Activated T-cell treated with anti-CD3 and anti-CD28 coated beads, Interleukin-2, amount 50 U/mL, for 4 hours (primary cell): ENCODE measurements around the gene IPO13. TPM values are rescaled to one million over a fixed set of nuclear protein-coding genes. Genes with fewer than 3 reads are reported as not detected.
A peak's percentile ranks its signal among the peaks of the same experiment; 100 is the strongest.

Source experiments
- ATAC-seq, 2 donors: fragments of 200-7000 bp; cut with Tn5 transposase; one replicate each; pipeline ENCODE4 v1.10.0; 2021
- DNase-seq: peaks from one replicate; pipeline ENCODE4 v3.0.0-alpha.2; 2020
- H3K27me3 Mint-ChIP-seq: one replicate; pipeline ENCODE4 v1.8.0; 2021; ENCODE audit warnings: low read depth, mixed read lengths
- H3K36me3 Mint-ChIP-seq: one replicate; pipeline ENCODE4 v1.8.0; 2022; ENCODE audit warnings: mixed read lengths; ENCODE audit not compliant: insufficient read depth
- H3K4me1 Mint-ChIP-seq: one replicate; pipeline ENCODE4 v1.8.0; 2021; ENCODE audit warnings: low read depth, mixed read lengths
- H3K4me3 Mint-ChIP-seq: one replicate; pipeline ENCODE4 v1.8.0; 2021; ENCODE audit warnings: mild to moderate bottlenecking, moderate library complexity, mixed read lengths
- H3K9me3 Mint-ChIP-seq: one replicate; pipeline ENCODE4 v1.8.0; 2021; ENCODE audit warnings: mixed read lengths
- total RNA-seq, 3 donors: library from RNA; stranded (reverse); gene quantifications; one replicate each; pipeline ENCODE4 v1.2.1, GENCODE V29; 2021

Gene IPO13
- total RNA-seq, 3 donors from 2014 or later = 27.5 to 31.9 (median 28.2) TPM

DNA sequence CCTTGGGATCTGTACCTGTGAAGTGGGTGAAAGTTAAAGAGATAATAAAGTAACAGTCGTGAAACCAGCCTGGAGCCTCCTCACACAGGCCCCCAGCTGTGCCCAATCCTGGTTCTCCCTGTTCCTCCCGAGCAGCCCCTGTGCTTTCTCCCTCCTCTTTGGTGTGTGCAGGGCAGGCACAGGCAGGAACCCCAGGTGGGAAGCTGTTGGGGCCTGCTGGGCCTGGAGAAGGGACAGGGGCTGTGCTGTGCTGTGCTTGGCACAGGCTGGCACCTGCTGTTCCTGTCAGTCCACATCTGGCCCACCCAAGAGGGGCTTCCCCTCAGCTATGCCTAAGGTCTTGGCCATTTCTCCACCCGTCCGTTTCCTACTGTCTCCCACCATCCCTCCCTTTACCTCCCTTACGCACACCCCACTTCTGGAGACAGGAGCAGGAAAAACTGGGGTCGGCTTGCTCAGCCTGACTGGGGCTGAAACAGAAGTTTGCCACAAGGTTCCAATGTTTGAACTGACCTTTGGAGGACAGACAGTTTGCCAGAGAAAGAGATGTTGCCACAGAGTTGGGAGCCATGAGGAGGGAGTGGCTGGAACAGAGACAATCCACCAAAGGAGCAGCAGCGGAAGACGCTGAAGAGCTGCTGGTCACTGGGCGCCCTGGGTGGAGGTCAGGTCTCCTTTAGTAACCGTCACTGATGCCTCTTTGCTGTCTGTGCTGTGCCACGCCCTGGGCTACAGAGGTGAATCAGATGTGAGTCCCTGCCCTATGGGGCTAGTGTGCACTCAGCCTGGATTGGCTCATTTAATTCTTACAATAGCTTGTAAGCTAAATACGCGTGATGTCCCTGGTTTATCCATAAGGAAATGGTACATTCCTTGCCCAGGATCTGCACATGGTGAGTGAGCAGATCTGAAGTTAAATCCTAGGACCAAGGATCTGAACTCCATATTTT is 31.9 kb upstream of the IPO13 start:
- DNase-seq = no peak
- no peaks in the 10 kb centered on the region for H3K4me1 Mint-ChIP-seq
- peaks cover 4% of the 10 kb centered on the region for H3K36me3 Mint-ChIP-seq
- ATAC-seq = no peak
- no peaks in the 10 kb centered on the region for H3K27me3 Mint-ChIP-seq
- no peaks in the 10 kb centered on the region for H3K9me3 Mint-ChIP-seq
- no peak overlapping the region for H3K4me3 Mint-ChIP-seq

- Mint-ChIP-seq H3K36me3 (peaks cover 7% of the 10 kb centered on the region), H3K4me3 (no peak overlapping the region), H3K9me3 (no peaks in the 10 kb centered on the region), H3K27me3 (no peaks in the 10 kb centered on the region), H3K4me1 (no peaks in the 10 kb centered on the region)
- DNase-seq (no peak), ATAC-seq (no peak)
Measured at GRCh38 chr1:43919906-43920305, 26.8 kb upstream of the IPO13 start.

- DNase-seq = no peak
Measured at GRCh38 chr1:43921022-43921421, 25.7 kb upstream of the IPO13 start.

DNA sequence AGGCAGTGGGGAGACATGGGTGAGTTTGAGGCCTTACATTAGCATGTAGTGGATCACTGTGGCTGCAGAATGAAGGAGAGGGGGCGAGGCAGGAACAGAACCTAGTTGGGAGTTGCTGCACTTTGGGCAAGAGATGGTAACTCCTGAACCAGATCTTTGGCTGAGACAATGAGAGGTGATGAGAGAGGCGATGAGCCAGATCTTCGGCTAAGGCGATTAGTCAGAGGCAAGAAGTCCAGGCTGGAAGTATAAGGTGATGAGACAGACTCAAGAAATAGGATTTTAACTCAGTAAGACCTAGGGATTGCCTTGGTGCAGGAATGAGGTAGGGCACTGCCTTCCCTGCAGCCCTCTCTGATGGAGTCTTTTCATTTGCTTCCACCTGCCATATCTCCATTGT is 22.2 kb upstream of the IPO13 start:
- H3K27me3 Mint-ChIP-seq = no peaks in the 10 kb centered on the region
- H3K36me3 Mint-ChIP-seq = peaks cover 14% of the 10 kb centered on the region
- no peaks in the 10 kb centered on the region for H3K4me1 Mint-ChIP-seq
- ATAC-seq (no peak), DNase-seq (no peak)
- H3K4me3 Mint-ChIP-seq = no peak overlapping the region
- H3K9me3 Mint-ChIP-seq = no peaks in the 10 kb centered on the region

More at GRCh38 chr1:43921022-43921421, 25.7 kb upstream of the IPO13 start:
- no peaks in the 10 kb centered on the region for H3K9me3 Mint-ChIP-seq
- no peak overlapping the region for H3K4me3 Mint-ChIP-seq
- no peaks in the 10 kb centered on the region for H3K27me3 Mint-ChIP-seq
- no peaks in the 10 kb centered on the region for H3K4me1 Mint-ChIP-seq
- ATAC-seq = no peak
- H3K36me3 Mint-ChIP-seq = peaks cover 13% of the 10 kb centered on the region

DNA sequence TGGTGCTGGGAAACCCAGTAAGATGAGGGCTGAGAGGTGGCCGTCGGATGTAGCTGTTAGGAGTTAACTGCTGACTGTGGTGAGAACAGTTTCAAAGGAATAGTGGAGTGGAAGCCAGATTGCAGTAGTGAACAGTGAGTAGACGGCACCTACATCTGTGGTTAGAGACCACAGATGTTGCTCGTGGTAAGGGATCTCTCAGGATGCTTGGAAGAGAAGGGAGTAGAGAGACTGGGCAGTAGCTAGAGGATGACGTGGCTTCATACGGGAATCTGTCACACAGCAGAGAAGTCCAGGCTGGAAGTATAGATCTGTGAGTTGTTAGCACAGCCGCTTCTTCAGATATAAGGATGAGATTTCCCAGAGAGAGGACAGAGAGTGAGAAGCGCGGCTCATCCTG is 20.9 kb upstream of the IPO13 start:
- no peaks in the 10 kb centered on the region for H3K9me3 Mint-ChIP-seq

GRCh38 chr1:43930168-43930948 is 16.4 kb upstream of the IPO13 start:
- peaks cover 10% of the 10 kb centered on the region for H3K4me1 Mint-ChIP-seq
- H3K36me3 Mint-ChIP-seq = peaks cover 6% of the 10 kb centered on the region
- H3K9me3 Mint-ChIP-seq = no peaks in the 10 kb centered on the region
- no peak overlapping the region for H3K4me3 Mint-ChIP-seq
- peaks cover 24% of the 10 kb centered on the region for H3K27me3 Mint-ChIP-seq
- DNase-seq (no peak), ATAC-seq (peak in 1 of 2 donors; percentile 27)

More for the DNA sequence above, 20.9 kb upstream of the IPO13 start:
- DNase-seq (no peak), ATAC-seq (no peak)
- H3K27me3 Mint-ChIP-seq = no peaks in the 10 kb centered on the region
- no peak overlapping the region for H3K4me3 Mint-ChIP-seq
- peaks cover 14% of the 10 kb centered on the region for H3K36me3 Mint-ChIP-seq
- H3K4me1 Mint-ChIP-seq = no peaks in the 10 kb centered on the region

- Mint-ChIP-seq H3K4me3 (no peak overlapping the region), H3K9me3 (no peaks in the 10 kb centered on the region), H3K36me3 (peaks cover 2% of the 10 kb centered on the region), H3K27me3 (peaks cover 30% of the 10 kb centered on the region), H3K4me1 (peaks cover 10% of the 10 kb centered on the region)
- DNase-seq = no peak
- no peak for ATAC-seq
Measured at GRCh38 chr1:43930949-43931275, 15.8 kb upstream of the IPO13 start.

DNA sequence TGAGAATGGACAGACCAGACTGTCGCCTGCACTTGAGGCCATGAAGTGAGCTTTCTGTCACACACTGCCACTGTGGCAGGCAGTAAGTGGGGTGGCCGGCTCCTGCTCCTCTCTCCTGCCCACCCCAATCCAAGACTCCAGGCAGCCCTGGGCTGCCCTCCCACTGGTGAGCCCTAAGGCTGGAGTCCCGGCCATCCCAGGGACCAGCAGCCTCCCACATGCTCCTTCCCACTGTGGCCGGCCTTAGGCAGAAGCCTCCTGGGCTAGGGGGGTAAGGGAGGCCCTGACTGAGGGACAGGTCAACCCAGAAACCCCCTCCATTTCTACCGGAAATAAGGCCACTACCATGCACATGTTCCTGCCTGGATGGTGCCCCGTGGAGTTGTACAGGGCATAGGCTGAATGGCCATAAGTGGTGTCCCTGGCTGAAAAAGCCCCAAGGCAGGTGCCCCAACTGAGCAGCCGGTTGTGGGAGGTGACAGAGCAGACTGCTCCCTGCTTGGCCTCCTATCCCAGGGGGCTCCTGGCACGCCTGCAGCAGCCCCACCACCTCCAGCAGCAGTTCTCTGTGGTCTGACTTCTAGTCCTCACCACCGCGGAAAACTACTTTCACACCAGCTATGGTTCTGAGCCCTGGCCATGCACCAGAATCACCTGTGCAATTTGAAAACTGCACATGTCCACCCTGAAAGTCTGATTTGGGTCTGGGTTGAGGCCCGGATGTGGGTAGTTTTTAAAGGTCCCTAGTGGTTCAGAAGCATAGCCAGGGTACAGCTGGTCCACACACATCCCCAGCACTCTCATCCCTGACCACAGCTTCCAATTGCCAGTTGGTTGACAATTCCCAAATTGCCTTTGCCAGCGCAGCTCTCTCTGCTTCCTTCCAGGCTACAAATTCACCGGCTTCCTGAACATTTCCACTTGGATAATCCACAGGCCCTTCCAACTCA is 14.8 kb upstream of the IPO13 start:
- peaks cover 10% of the 10 kb centered on the region for H3K4me1 Mint-ChIP-seq
- H3K27me3 Mint-ChIP-seq = peaks cover 35% of the 10 kb centered on the region
- H3K4me3 Mint-ChIP-seq = no peak overlapping the region
- no peaks in the 10 kb centered on the region for H3K9me3 Mint-ChIP-seq
- no peaks in the 10 kb centered on the region for H3K36me3 Mint-ChIP-seq
- no peak for ATAC-seq
- DNase-seq = no peak

DNA sequence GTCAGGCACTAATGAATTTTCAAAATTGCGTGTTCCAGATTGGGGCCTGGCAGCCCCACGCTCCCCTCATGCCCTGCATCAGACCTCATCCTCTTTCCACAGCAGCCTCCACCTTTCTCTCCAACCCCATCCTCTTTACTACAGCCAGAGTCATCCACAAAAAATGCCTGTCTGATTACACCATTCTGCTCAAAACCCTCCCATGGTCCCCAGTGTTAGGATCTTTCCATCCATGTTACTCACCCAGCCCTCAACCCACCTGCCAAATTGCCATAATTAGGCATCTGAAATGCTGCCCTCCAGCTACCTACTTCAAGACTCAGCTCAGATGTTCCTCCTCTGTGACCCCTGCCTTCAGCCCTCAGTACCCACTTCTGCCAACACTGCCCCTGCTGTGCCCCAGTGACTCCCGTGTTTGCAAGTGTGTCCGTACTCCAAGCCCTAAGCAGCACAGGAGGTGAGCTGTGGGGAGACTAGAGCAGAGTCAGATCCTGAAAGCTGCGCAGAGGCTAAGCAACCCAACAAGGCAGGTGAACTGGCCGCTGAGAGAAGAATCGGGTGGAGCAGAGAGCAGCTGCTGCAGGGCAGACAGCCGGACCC is 13.9 kb upstream of the IPO13 start:
- Mint-ChIP-seq H3K9me3 (no peaks in the 10 kb centered on the region), H3K36me3 (no peaks in the 10 kb centered on the region), H3K4me1 (peaks cover 10% of the 10 kb centered on the region), H3K27me3 (peaks cover 37% of the 10 kb centered on the region), H3K4me3 (no peak overlapping the region)
- ATAC-seq (peak in 1 of 2 donors; percentile 10), DNase-seq (no peak)

GRCh38 chr1:43933386-43934100 is 13.2 kb upstream of the IPO13 start, which contains the start of gene ARTN:
Gene ARTN (plus strand): TSS chr1:43933801. CDS start chr1:43935657, 1,856 bp downstream.
- H3K27me3 Mint-ChIP-seq = peaks cover 37% of the 10 kb centered on the region
- H3K9me3 Mint-ChIP-seq = no peaks in the 10 kb centered on the region
- H3K4me1 Mint-ChIP-seq = peaks cover 10% of the 10 kb centered on the region
- DNase-seq (no peak), ATAC-seq (peak in 1 of 2 donors; percentile 22)
- peaks cover 4% of the 10 kb centered on the region for H3K36me3 Mint-ChIP-seq
- H3K4me3 Mint-ChIP-seq = no peak within 1 kb of the TSS

DNA sequence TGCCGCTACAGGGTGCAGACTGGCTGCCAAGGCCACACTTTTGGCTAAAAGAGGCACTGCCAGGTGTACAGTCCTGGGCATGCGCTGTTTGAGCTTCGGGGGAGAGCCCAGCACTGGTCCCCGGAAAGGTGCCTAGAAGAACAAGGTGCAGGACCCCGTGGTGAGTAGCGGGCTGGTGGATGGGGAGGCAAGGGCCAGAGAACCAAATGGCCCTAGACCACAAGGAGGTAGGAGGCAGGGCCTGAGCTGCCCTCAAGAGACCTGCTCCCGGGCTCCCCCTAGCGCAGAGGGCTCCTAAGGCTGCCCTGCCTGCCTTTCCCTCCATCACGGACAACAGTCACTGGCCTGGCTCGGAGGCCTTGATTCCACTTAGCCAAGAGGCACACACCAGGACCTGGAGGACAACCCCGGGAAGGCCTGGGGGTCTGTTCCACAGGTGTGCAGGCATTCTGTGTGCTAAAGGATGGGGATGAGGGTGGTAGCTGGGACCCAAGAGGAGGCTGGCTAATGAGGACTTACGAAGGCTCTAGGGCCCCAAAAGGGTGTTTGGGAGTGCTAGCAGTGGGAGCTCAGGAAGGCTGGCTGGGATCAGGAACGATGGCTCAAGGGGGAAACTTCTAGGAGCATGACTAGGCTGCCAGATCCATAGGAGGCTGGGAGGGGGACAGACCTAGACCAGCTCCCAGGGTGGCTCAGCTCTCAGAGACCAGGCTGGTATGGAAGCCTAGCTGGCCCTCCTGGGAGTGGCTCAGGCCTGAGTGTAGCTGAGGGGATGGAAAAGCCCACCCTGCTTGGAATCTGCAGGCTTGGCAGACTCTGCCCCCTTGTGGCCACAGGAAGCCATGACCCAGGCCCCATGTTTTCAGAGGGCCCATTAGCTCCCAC is 12.4 kb upstream of the IPO13 start:
- Mint-ChIP-seq H3K4me3 (no peak overlapping the region), H3K9me3 (no peaks in the 10 kb centered on the region)

GRCh38 chr1:43934986-43935324 is 11.8 kb upstream of the IPO13 start:
- Mint-ChIP-seq H3K9me3 (no peaks in the 10 kb centered on the region), H3K36me3 (peaks cover 9% of the 10 kb centered on the region), H3K4me3 (no peak overlapping the region), H3K4me1 (peaks cover 12% of the 10 kb centered on the region), H3K27me3 (peaks cover 37% of the 10 kb centered on the region)
- DNase-seq (no peak), ATAC-seq (no peak)

More for the DNA sequence above, 12.4 kb upstream of the IPO13 start:
- H3K27me3 Mint-ChIP-seq = peaks cover 37% of the 10 kb centered on the region
- ATAC-seq (peak; percentile 50 to 61), DNase-seq (peak; percentile 40)
- H3K36me3 Mint-ChIP-seq = peaks cover 4% of the 10 kb centered on the region
- H3K4me1 Mint-ChIP-seq = peaks cover 10% of the 10 kb centered on the region
